Activated CD4-positive, alpha-beta T cell treated with anti-CD3 and anti-CD28 coated beads for 4 hours (primary cell): ENCODE measurements around the gene STK32B.
"Not testable (repeated sequence)": the region's sequence is repeated elsewhere in the genome, so short reads cannot be mapped to it uniquely, and the experiment has no call there.

ENCODE experiments used
- DNase-seq, 2 donors: peaks; one replicate each; pipeline ENCODE4 v3.0.0-alpha.2; 2020

STK32B gene

DNA sequence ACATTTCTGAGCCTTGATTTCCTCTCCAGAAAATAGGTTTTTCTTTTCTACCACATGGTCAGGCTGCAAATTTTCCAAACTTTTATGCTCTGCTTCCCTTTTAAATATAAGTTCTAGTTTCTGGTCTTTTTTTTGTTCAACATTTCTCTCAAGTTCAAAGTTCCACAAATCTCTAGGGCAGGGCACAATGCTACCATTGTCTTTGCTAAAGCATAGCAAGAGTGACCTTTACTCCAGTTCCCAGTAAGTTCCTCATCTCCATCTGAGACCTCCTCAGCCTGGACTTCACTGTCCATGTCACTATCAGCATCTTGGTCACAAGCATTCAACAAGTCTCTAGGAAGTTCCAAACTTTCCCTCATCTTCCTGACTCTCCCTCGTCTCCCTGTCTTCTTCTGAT lies 228.8 kb downstream of the STK32B start:
- DNase-seq = not testable (repeated sequence)

DNA sequence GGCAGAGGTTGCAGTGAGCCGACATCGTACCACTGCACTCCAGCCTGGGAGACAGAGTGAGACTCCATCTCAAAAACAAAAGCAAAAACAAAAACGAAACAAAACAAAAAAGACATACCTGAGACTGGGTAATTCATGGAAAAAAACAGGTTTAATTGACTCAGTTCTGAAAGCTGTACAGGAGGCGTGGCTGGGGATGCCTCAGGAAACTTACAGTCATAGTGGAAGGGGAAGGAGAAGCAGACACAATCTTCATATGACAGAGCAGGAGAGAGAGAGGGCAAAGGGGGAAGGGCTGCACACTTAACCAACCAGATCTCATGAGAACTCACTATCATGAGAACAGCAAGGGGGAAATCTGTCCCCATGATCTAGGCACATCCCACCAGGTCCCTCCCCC lies 229.5 kb downstream of the STK32B start:
- no peak for DNase-seq

DNA sequence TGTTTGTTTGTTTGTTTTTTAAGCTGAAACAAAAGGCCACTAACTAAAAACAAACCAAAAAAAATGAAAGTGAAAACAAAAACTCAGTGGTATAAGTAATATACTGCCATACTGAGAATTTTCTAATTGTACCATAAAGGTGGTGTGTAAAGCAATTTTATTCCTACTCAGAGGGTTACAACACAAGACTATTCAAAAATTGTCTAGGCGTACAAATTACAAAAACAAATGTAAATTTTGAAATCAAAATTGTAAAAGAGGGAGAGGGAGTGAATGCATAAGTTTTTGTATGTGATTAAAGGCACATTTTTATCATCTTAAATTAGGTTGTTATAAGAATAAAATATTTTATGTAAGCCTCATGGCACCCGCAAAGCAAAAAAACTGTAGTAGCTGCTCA lies 232.6 kb downstream of the STK32B start:
- DNase-seq = no peak

DNA sequence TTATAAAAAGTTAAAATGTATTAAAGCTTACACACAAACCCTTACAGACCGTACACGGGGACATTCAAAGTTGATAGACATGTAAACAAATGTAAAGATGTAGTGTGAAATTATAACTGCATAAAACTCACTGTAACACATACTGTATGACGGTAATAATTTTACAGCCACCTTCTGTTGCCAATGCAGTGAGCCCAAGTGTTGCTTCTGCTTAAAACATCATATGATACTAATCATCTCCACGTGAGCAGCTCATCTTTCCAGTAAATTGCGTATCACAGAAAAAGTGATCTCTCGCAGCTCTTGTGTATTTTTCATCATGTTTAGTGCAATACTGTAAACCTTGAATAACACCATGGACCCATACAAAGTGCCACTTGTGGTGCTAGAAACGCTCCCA lies 233.2 kb downstream of the STK32B start:
- DNase-seq = no peak

DNA sequence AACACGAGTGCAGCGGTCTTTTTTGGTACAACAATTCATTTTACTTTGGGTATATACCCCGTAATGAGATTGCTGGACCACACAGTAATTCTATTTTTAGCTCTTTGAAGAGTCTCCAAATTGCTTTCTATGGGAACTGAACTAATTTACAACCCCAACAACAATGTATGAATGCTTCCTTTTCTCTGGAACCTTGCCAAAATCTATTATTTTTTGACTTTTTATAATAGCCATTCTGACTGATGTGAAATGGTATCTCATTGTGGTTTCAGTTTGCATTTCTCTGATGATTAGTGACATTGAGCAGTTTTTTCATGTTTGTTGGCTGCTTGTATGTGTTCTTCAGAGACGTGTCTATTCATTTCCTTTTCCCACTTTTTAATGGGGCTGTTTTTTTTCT lies 240.8 kb downstream of the STK32B start:
- DNase-seq = no peak

DNA sequence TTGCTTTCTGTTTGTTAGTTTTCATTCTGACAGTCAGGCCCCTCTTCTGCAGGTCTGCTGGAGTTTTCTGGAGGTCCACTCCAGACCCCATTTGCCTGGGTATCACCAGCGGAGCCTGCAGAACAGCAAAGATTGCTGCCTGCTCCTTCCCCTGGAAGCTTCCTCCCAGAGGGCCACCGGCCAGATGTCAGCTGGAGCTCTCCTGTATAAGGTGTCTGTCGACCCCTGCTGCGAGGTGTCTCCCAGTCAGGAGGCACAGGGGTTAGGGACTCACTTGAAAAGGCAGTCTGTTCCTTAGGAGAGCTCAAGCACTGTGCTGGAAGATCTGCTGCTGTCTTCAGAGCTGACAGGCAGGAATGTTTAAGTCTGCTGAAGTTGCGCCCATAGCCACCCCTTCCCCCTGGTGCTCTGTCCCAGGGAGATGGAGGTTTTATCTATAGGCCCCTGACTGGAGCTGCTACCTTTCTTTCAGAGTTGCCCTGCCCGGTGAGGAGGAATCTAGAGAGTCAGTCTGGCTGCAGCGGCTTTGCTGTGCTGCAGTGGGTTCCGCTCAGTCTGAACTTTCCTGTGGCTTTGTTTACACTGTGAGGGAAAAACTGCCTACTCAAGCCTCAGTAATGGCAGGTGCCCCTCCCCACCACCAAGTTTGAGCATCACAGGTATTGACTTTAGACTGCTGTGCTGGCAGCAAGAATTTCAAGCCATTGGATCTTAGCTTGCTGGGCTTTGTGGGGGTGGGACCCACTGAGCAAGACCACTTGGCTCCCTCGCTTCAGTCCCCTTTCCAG lies 246.9 kb downstream of the STK32B start:
- not testable (repeated sequence) for DNase-seq

DNA sequence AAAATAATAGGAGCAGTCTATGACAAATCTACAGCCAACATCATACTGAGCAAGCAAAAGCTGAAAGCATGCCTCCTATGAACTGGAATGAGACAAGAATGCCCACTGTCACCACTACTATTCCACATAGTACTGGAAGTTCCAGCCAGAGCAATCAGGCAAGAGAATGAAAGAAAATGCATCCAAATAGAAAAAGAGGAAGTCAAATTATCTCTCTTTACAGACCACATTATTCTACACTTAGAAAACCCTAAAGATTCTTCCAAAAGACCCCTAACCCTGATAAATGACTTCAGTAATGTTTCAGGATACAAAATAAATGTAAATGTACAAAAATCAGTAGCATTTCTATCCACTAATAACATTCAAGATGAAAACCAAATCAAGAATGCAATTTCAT lies 249.0 kb downstream of the STK32B start:
- DNase-seq = no peak

DNA sequence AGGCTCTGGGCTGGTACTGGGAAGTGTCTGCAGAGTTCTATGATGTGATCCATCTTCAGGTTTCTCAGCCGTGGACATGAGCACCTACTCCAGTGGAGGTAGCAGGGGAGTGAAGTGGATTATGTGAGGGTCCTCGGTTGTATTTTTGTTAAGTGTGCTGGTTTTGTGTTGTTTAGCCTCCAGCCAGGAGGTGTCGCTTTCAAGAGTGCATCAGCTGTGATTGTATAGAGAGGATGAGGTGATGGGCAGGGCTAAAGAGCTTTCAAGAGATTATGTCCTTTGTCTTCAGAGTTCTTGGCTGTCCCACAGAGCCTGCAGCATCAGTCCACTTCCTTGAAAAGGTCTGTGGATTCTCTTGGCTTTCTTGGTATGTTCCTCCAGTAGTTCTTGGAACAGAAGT lies 256.6 kb downstream of the STK32B start:
- no peak for DNase-seq

DNA sequence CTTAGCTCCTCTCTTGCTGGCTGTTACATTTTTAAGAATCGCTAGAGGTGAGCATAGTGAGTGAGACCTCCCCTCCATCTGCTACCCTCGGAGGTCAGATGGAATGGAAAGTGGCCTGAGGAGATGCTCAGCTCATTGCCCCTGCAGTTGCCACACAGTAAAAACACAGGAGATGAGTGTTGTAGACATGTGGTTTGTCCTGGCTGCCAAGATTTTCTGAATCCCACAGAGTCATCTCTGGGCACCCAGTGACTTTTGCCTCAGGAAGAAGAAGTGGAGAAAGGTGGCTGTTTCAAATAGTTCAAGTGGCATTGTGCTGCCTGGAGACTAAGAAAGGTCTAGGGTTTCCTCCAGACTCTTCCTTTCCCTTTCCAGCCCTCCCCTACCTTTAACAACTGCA lies 271.0 kb downstream of the STK32B start:
- DNase-seq = no peak

DNA sequence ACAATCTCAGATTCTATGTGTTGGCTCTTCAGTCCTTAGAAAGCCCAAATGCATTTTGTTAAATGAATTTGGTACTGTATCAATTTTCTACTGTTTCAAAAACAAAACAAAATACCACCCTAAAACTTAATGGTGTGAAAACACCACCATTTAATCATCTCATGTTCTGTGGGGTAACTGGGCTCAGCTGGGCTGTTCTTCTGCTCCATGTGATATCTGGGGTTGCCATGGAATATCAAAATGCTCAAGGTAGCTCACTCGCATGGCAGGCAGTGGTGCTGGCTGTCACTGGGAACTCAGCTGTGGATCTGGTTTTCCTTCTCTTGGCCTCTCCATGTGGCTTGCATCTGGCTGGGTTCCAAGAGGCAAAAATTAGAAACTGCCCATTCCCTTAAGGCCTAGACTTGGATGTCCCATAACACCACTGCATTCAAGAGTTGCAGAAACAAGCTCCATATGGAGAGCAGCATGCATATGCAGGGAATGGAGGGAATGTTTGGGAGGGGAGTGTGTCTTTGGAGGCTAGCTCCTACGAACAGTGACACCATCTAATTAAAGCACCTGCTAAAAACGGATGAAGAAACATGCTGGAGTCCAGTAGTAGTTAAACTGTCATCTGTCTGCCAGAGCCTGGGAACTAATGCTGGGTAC lies 279.2 kb downstream of the STK32B start:
- DNase-seq = no peak

DNA sequence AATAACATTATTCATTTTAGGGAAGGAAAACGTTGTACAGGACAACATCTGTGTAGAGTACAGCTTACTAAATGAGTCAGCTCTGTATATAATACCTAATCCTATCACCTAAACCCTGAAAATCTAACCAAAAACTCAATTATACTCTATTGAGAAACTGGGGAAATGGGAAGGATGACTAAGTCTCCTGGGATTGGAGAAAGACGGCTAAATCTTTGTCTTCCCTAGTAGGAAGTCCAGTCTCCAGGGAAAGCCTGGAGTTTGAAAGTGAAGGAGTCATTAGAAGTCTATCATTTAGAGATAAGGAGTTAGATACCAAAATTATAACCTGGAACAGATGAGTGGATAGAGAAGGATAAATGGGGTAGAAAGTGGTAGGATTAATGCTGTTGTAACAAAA lies 286.5 kb downstream of the STK32B start:
- no peak for DNase-seq

DNA sequence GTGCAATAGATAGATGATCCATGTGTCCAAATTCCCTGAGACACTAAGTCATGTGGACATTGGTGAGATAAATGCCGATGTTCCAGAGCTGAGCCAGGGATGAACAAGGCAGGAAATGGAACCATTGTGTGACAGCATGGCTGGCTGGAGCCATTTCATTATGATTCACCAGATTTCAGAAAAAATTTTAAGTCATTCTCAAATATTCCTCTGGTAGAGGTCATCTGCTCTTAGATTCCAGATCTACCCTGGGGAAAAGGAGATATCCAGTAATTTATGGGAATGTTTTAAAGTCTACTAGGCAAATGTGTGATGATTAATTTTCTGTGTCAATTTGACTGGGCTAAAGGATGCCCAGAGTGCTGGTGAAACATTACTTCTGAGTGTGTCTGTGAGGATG lies 287.3 kb downstream of the STK32B start:
- no peak for DNase-seq

DNA sequence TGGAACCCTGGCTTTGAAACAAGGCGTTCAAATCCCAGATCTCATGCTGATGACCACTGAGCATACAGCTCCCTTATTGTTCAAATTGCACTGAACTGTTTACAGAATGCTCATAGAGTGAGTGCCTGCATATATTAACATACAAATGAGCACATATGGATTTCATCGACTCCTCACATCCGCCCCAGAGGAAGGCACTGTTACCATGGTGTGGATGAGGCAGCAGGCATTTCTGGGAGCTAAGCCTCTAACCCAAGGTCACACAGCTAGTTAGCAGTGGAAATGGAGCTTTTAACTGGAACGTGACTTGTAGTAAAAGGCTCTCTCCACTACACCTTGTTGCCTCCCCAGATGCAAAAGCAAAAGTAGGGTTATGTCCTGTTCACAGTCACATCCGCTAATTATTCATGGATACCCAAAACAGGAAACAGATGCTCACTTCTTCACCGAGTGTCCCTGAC lies 289.7 kb downstream of the STK32B start:
- no peak for DNase-seq

DNA sequence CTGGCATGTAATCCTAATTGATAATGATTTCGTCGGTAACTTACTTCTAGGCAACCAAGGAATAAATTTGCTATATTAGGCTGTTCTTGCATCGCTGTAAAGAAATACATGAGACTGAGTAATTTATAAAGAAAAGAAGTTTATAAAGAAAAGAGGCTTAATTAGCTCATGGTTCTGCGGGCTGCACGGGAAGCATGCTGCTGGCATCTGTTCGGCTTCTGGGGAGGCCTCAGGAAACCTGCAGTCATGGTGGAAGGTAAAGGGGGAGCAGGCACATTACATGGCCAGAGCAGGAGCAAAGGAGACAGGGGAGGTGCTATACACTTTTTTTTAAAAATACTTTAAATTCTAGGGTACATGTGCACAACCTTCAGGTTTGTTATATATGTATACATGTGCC lies 290.2 kb downstream of the STK32B start:
- DNase-seq = no peak

DNA sequence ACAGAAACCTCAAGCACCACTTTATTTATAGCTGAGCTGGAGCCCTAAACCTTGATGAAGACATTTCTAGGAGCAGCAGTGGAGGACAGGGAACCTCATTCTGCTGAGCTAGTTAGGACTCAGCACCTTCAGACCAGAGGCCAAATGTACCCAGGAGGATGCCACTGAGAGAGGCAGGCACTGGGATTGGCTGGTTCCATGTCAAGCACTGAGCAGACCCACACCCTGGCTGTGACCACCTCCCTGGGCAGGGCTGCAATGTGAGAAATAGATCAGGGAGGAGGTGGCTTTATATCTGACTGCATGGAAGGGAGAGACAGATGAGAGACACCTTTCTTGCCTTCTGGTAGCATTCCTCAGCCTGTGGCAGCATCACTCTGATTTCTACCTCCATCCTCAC lies 304.6 kb downstream of the STK32B start:
- no peak for DNase-seq

DNA sequence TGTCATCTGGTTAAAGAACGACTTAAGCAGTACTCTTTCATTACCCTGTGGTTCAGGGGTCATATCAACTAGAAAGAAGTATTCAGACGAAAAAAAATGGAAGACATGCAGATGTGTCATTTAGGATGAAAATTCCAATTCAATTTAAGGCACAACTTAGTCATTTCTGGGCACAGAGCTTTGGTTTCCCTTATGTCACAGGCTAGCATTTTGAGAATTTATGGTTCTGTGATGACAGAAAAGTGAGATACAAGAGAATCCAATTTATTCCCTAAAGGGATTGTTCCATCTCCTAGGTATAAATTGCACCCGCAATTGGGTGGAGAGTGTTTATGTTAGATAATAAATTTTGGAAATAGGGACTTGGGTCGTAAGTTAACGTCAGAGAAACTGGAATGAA lies 306.6 kb downstream of the STK32B start:
- no peak for DNase-seq

DNA sequence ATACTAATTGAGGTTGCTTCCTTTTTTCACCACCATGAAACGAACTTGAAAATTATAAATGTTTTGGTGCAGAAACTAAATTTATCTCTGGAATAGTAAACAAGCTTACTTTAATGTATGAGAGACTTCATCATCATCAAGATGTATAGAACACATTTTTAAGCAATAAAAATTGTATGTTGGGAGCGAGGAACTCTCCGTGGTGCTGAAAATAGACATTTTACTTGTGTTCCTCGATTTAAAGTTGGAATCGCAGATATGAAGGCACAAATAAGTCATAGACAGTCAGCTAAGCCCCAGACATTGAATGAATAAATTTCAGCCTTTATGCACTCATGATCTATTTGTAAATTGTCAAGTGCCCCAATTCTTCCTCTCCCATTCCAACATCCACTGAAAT lies 310.7 kb downstream of the STK32B start:
- DNase-seq = no peak

DNA sequence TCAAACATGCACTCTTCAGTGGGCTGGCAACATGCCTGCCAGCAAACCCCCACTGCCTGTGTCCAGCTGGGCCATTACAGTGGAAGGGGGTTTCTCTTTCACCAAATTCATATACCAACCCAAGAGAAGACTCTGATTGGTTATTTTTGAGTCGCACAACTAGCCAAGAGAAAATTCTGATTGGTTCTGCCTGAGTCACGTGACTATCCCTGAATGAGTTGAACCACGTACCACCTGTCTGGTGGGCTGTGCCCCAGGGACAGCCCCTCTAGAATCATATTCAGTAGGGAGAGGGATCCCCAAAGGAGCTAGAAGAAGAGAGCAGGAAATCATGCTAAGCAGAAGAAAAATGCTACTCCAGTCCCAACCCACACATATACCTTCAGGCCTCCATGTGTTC lies 313.1 kb downstream of the STK32B start:
- no peak for DNase-seq

DNA sequence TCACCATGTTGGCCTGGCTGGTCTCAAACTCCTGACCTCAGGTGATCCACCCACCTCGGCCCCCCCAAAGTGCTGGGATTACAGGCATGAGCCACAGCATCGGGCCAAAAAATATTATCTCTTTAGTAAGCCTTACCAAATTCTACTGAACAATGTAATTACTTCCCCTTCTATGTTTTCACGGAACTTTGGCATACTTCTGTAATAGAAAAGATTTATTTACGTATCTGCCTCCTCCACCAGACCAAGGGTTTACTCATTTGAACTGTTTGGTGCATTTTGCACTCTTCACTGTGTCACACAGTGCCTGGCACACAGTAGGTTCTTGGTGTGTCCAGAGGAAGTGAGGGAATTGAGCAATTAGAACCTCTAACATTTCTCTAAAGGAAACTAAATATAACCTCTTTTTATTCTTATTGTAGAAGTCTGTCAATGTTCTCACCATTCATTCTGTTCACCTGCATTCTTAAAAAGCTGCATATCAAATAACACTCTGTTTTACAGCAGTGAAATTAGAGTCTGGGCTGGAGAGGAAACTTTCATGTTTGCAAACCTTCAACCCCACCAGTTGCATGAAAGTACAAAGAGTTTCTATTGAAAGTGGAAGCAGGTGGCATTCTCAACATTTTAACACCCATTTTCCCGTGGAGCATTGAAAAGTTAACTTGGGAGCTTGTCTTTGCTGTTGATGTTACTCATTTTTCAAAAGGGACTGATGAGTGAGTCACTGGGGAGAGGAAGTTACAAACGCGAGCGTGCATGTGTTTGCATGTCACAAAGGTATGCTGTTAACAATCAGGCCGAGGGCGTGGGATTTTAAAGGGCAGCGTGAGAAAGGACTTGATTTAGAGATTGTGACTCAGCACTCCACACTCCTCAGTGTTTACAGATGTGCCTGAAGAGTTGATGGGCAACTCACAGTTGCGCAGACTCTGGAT lies 314.1 kb downstream of the STK32B start:
- DNase-seq = no peak

DNA sequence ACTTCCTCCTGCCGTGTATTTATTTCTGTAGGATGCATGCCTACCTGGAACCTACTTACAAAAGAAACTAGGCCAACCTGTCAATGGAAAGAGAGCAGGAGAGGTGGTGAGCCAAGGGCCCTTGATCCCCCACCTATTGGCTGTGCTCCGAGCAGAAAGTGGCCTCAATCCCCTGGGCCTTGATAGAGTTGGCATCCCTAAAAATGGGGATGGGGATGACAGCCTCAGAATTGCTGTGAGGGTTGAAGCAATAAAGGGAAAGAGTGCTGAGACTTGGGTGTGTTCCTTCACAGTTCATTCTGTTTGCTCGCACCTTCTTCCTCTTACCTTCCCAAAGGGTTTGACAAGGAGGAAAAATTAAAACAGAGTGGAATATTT lies 314.7 kb downstream of the STK32B start:
- no peak for DNase-seq

DNA sequence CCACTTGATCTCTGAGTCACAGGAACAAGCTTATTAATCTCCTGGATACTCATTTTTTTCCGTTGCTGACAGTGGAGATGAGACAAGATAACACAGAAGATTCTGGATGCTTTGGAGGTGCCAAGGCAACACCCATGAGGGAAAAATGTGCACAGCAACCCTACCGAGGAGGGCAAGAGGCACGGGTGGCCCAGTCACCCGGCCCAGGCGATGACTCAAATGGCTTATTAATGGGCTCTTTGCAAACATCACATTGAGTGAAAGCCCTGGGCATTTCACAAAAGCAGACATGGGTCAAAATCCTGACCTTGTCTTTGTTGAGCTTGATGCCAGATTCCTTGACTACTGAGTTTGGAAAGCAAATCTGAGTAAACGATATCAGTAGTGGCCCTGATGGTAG lies 315.1 kb downstream of the STK32B start:
- no peak for DNase-seq

DNA sequence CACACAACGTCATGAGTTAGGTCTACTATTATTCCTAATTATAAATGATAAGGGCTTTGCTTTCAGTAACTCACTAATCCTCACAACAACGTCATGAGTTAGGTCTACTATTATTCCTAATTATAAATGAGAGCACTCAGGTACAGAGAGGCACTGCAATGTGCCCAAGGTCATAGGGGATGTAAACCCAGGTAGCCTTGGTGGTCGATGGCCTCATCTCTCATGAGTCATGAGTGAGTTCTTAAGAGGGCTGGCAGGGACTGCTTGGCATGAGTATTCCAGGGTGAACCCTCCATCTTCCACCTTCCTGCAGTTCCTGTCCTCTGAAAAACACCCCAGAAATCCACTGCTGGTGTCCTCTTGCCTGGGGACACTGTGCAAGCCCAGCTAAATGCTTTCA lies 317.1 kb downstream of the STK32B start:
- no peak for DNase-seq

DNA sequence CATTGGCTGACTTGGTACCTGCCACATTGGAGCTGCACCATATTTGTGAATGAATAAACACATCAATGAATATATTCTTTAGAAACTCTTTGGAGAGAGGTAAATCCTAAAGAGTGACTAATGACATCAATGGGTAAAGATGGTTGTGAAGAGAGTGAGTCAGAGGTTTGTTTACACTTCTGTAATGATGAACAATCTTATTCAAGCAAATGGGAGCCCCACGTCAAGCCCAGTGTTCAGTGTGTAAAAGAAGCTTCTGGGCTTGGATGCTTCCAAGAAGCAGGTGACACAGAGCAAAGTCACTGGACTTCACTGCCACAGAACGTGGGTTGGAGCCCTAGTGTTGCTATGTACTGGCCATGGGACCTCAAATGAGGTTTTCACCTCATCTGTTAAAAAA lies 319.0 kb downstream of the STK32B start:
- DNase-seq = no peak
